GM18498 (cell line): Measurements from ENCODE around the gene TGIF1.

Source experiments
- ATAC-seq: cut with Tn5 transposase; IDR thresholded peaks from one replicate; pipeline ENCODE4 v1.9.1; 2021; ENCODE audit warnings: mild to moderate bottlenecking, moderate library complexity; ENCODE audit not compliant: unreplicated experiment

TGIF1 gene

GRCh38 chr18:3429121-3429520, 20.9 kb upstream of the TGIF1 start:
- no peak for ATAC-seq

- ATAC-seq: no peak
These were observed 15.3 kb upstream of the TGIF1 start for GRCh38 chr18:3434685-3435084.

- no peak for ATAC-seq
These were observed 9.6 kb upstream of the TGIF1 start for GRCh38 chr18:3440341-3440740.

- no peak for ATAC-seq
These were observed 8.7 kb upstream of the TGIF1 start for GRCh38 chr18:3441290-3441689.

- ATAC-seq: no peak
These were observed 7.1 kb upstream of the TGIF1 start for GRCh38 chr18:3442919-3443318.

GRCh38 chr18:3444296-3444695, 5.7 kb upstream of the TGIF1 start:
- ATAC-seq: no peak

GRCh38 chr18:3444954-3445353, 5.0 kb upstream of the TGIF1 start:
- no peak for ATAC-seq

GRCh38 chr18:3447068-3447894, 2.7 kb upstream of the TGIF1 start:
- ATAC-seq: no peak

GRCh38 chr18:3447895-3448837, 1.8 kb upstream of the TGIF1 start:
- ATAC-seq: peak; percentile 74

- peak; percentile 60 for ATAC-seq
These were observed 997 bp upstream of the TGIF1 start for GRCh38 chr18:3448838-3449511.

- ATAC-seq: peak; percentile 6
These were observed 410 bp upstream of the TGIF1 start for GRCh38 chr18:3449512-3450011.

- no peak for ATAC-seq
These were observed 819 bp downstream of the TGIF1 start for GRCh38 chr18:3450799-3451182.

- ATAC-seq: no peak
These were observed 1.4 kb downstream of the TGIF1 start for GRCh38 chr18:3451183-3451988.

GRCh38 chr18:3451989-3452749, 2.2 kb downstream of the TGIF1 start:
- no peak for ATAC-seq

- ATAC-seq: no peak
These were observed 3.0 kb downstream of the TGIF1 start for GRCh38 chr18:3452750-3453539.

GRCh38 chr18:3453540-3454364, 3.8 kb downstream of the TGIF1 start:
- ATAC-seq: peak; percentile 31

- ATAC-seq: no peak
These were observed 4.6 kb downstream of the TGIF1 start for GRCh38 chr18:3454365-3455089.
